Measurements from ENCODE around the gene GTF2A2.

GRCh38 chr15:59680346-59680745 lies 23.0 kb upstream of the GTF2A2 start:
- TF ChIP-seq CTCF (IDR thresholded peaks at IDR 0.05) (no peak), POLR2A (IDR thresholded peaks at IDR 0.05) (no peak)

All from sigmoid colon (tissue), 3 donors.